Liver (tissue), 9 donors: ENCODE measurements around the gene CAPN10. TPM values are rescaled to one million over a fixed set of nuclear protein-coding genes. Genes with fewer than 3 reads are reported as not detected.

ENCODE experiments used
- DNase-seq: peaks from one replicate; pipeline ENCODE4 v3.0.0-alpha.2; 2017; ENCODE audit warnings: low spot score
- H3K27ac ChIP-seq, 2 donors: one replicate each; pipeline ENCODE4 v1.7.0; 2013; ENCODE audit warnings: inconsistent platforms in 2 of 2, low read length in 2 of 2, control low read depth in 1 of 2, low read depth in 1 of 2, mild to moderate bottlenecking in 1 of 2
- H3K27me3 ChIP-seq, 4 donors: one replicate each; pipeline versions ENCODE4 v1.6.1 to v1.7.0; 2013; ENCODE audit warnings: low read length in 3 of 4, inconsistent platforms in 1 of 4, mild to moderate bottlenecking in 1 of 4, moderate library complexity in 1 of 4; ENCODE audit not compliant: control insufficient read depth in 4 of 4, insufficient read depth in 4 of 4
- H3K36me3 ChIP-seq, 4 donors: one replicate each; pipeline versions ENCODE4 v1.6.1 to v1.7.0; 2013; ENCODE audit warnings: low read length in 3 of 4, mild to moderate bottlenecking in 3 of 4, low read depth in 1 of 4, moderate library complexity in 1 of 4; ENCODE audit not compliant: control insufficient read depth in 4 of 4, insufficient read depth in 3 of 4
- H3K4me1 ChIP-seq, 4 donors: one replicate each; pipeline versions ENCODE4 v1.6.1 to v1.7.0; 2013; ENCODE audit warnings: low read length in 3 of 4, mild to moderate bottlenecking in 3 of 4, moderate library complexity in 1 of 4; ENCODE audit not compliant: control insufficient read depth in 4 of 4, insufficient read depth in 4 of 4
- H3K4me3 ChIP-seq, 3 donors: one replicate each; pipeline versions ENCODE4 v1.6.1 to v1.7.0; 2013; ENCODE audit warnings: low read length in 3 of 3, control low read depth in 1 of 3, low read depth in 1 of 3, mild to moderate bottlenecking in 1 of 3
- H3K9ac ChIP-seq, 2 donors: one replicate each; pipeline ENCODE4 v1.7.0; 2013; ENCODE audit warnings: low read length in 2 of 2, mild to moderate bottlenecking in 2 of 2, moderate library complexity in 2 of 2, control low read depth in 1 of 2, low read depth in 1 of 2
- H3K9me3 ChIP-seq, 4 donors: one replicate each; pipeline versions ENCODE4 v1.6.1 to v1.7.0; 2013; ENCODE audit warnings: low read length in 3 of 4; ENCODE audit not compliant: control insufficient read depth in 4 of 4
- ATF3 ChIP-seq: IDR thresholded peaks from 2 replicates; pipeline ENCODE4 v1.6.1; 2016; ENCODE audit warnings: antibody characterized with exemption
- EGR1 ChIP-seq, 2 donors: IDR thresholded peaks; 2 replicates each; pipeline ENCODE4 v1.6.1; 2016 to 2018; ENCODE audit warnings: antibody characterized with exemption in 2 of 2, low read depth in 2 of 2
- GABPA ChIP-seq, 2 donors: IDR thresholded peaks in 1 of 2; conservative IDR thresholded peaks in 1 of 2; 2 replicates each; pipeline ENCODE4 v1.6.1; 2016; ENCODE audit warnings: antibody characterized with exemption in 2 of 2, mild to moderate bottlenecking in 1 of 2, moderate library complexity in 1 of 2
- HNF4A ChIP-seq, 2 donors: conservative IDR thresholded peaks; 2 replicates each; pipeline ENCODE4 v1.6.1; 2016; ENCODE audit warnings: antibody characterized with exemption in 2 of 2, mild to moderate bottlenecking in 2 of 2
- JUND ChIP-seq, 2 donors: IDR thresholded peaks; 2 replicates each; pipeline ENCODE4 v1.6.1; 2016; ENCODE audit warnings: antibody characterized with exemption in 2 of 2
- MAX ChIP-seq: IDR thresholded peaks from 2 replicates; pipeline ENCODE4 v1.6.1; 2016; ENCODE audit warnings: antibody characterized with exemption
- RAD21 ChIP-seq, 2 donors: IDR thresholded peaks; 2 replicates each; pipeline ENCODE4 v1.6.1; 2016; ENCODE audit warnings: antibody characterized with exemption in 2 of 2, mild to moderate bottlenecking in 2 of 2
- RXRA ChIP-seq, 2 donors: IDR thresholded peaks; 2 replicates each; pipeline ENCODE4 v1.6.1; 2017 to 2018; ENCODE audit warnings: antibody characterized with exemption in 2 of 2, mild to moderate bottlenecking in 1 of 2
- SP1 ChIP-seq: IDR thresholded peaks from 2 replicates; pipeline ENCODE4 v1.6.1; 2018; ENCODE audit warnings: antibody characterized with exemption, mild to moderate bottlenecking
- YY1 ChIP-seq: IDR thresholded peaks from 2 replicates; pipeline ENCODE4 v1.6.1; 2016; ENCODE audit warnings: antibody characterized with exemption, mild to moderate bottlenecking
- ZBTB33 ChIP-seq: IDR thresholded peaks from 2 replicates; pipeline ENCODE4 v1.6.1; 2016; ENCODE audit warnings: antibody characterized with exemption
- WGBS: extraction: QIAGEN DNeasy Blood & Tissue Kit; methylation state at CpG from one replicate; pipeline ENCODE4 v1.1.7; 2013; 5-methylcytosine and 5-hydroxymethylcytosine counted together
- polyA plus RNA-seq, 2 donors: library from polyadenylated mRNA; stranded (reverse) in 1 of 2; unstranded in 1 of 2; fragments of 200-250 nt in 1 of 2; fragments of >200 nt in 1 of 2; fragmentation: Nextera tagmentation in 1 of 2; extraction: Ambion mirVana in 1 of 2; gene quantifications; one replicate each; pipeline versions ENCODE4 v1.2.1 to v1.2.3, GENCODE V29; 2013 to 2015
- total RNA-seq, 2 donors: library from RNA; depleted of rRNA; stranded (reverse); fragments of >200 nt; gene quantifications; one replicate each; pipeline ENCODE4 v1.2.3, GENCODE V29; 2014
- TF ChIP-seq, protein P1 (sequence below): fragments of 150-350 bp; IDR thresholded peaks from 2 replicates; pipeline ENCODE4 v1.5.1; 2017; ENCODE audit warnings: improper control_type of control experiment, low read depth, low read length; ENCODE audit not compliant: missing input control
- TF ChIP-seq, protein P2 (sequence below): IDR thresholded peaks from 2 replicates; pipeline ENCODE4 v1.6.1; 2016; ENCODE audit warnings: antibody characterized with exemption, mild to moderate bottlenecking
- donor health status: healthy.
- donor health status: healthy.
- donor health status: healthy.
- donor health status: healthy.
- donor health status: healthy.

The CAPN10 gene
- total and polyA plus RNA-seq, 4 donors = 4.8 to 11.3 (median 6.5) TPM

DNA sequence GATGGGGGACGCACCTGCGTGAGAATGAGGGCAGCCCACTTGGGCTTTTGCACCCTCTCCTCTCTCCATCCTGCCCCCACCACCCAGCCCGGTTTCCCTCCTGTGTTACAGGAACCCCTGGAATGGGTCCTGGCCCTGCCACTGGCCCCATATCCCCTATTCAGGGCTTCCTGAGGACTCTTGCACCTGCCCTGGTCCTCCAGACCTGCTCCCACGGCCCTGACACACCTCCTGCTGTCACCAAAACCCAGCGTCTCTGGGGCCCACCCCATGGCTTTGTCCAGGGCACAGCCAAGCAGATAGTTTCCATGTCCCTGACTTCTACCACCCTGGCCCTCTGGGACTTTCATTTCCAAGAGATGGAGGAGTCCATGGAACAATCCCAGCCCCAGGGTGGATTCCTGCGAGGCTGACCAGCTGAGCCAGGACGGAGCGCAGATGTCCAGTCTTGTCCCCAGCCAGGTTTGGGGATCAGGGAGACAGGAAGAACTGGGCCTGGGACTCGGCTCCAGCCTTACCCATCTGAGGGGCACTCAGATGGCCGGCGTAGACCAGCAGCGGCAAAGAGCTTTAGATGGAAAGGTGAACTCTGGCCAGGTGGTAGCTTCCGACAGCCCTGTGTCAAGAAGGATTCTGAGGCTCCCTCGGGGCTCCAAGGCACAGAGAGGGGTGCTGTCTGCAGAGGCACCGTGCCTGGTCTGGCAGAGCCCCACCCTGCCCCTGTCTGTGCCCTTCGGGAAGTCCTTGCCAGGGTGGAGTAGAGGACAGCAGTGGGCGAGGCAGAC lies 50.8 kb downstream of the CAPN10 start:
- 82% methylated on average over 17 of the region's 17 CpGs for WGBS
- Histone ChIP-seq H3K36me3 (no peaks in the 10 kb centered on the region), H3K4me3 (no peak overlapping the region), H3K9me3 (peaks cover 0 to 4% (median 1%) of the 10 kb centered on the region in 4 donors), H3K9ac (no peak overlapping the region), H3K27ac (no peak overlapping the region), H3K27me3 (no peaks in the 10 kb centered on the region), H3K4me1 (no peaks in the 10 kb centered on the region)
- DNase-seq = no peak
- TF ChIP-seq YY1 (no peak), JUND (IDR thresholded peaks at IDR 0.05) (no peak), HNF4A (conservative IDR thresholded peaks at IDR 0.05) (no peak), GABPA (IDR thresholded peaks at IDR 0.05 in 1 of 2, conservative IDR thresholded peaks at IDR 0.05 in 1 of 2) (no peak), SP1 (no peak), ATF3 (no peak)

GRCh38 chr2:240637901-240638345 lies 51.4 kb downstream of the CAPN10 start:
- no peak for DNase-seq
- Histone ChIP-seq H3K27me3 (no peaks in the 10 kb centered on the region), H3K4me3 (no peak overlapping the region), H3K36me3 (no peaks in the 10 kb centered on the region), H3K27ac (no peak overlapping the region), H3K4me1 (no peaks in the 10 kb centered on the region), H3K9me3 (peaks cover 0 to 4% (median 1%) of the 10 kb centered on the region in 4 donors), H3K9ac (no peak overlapping the region)
- WGBS = 74% methylated on average over 8 of the region's 8 CpGs
- no peak for TF ChIP-seq ZBTB33
- no peak for TF ChIP-seq RAD21 (IDR thresholded peaks at IDR 0.05)
- no peak for TF ChIP-seq GABPA (IDR thresholded peaks at IDR 0.05 in 1 of 2, conservative IDR thresholded peaks at IDR 0.05 in 1 of 2)
- TF ChIP-seq, protein P1, sequence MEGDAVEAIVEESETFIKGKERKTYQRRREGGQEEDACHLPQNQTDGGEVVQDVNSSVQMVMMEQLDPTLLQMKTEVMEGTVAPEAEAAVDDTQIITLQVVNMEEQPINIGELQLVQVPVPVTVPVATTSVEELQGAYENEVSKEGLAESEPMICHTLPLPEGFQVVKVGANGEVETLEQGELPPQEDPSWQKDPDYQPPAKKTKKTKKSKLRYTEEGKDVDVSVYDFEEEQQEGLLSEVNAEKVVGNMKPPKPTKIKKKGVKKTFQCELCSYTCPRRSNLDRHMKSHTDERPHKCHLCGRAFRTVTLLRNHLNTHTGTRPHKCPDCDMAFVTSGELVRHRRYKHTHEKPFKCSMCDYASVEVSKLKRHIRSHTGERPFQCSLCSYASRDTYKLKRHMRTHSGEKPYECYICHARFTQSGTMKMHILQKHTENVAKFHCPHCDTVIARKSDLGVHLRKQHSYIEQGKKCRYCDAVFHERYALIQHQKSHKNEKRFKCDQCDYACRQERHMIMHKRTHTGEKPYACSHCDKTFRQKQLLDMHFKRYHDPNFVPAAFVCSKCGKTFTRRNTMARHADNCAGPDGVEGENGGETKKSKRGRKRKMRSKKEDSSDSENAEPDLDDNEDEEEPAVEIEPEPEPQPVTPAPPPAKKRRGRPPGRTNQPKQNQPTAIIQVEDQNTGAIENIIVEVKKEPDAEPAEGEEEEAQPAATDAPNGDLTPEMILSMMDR = no peak
- TF ChIP-seq EGR1 (IDR thresholded peaks at IDR 0.05; ENCODE audit: low read depth in 2 of 2) = no peak
- no peak for TF ChIP-seq SP1
- TF ChIP-seq MAX = no peak
- TF ChIP-seq, protein P2, sequence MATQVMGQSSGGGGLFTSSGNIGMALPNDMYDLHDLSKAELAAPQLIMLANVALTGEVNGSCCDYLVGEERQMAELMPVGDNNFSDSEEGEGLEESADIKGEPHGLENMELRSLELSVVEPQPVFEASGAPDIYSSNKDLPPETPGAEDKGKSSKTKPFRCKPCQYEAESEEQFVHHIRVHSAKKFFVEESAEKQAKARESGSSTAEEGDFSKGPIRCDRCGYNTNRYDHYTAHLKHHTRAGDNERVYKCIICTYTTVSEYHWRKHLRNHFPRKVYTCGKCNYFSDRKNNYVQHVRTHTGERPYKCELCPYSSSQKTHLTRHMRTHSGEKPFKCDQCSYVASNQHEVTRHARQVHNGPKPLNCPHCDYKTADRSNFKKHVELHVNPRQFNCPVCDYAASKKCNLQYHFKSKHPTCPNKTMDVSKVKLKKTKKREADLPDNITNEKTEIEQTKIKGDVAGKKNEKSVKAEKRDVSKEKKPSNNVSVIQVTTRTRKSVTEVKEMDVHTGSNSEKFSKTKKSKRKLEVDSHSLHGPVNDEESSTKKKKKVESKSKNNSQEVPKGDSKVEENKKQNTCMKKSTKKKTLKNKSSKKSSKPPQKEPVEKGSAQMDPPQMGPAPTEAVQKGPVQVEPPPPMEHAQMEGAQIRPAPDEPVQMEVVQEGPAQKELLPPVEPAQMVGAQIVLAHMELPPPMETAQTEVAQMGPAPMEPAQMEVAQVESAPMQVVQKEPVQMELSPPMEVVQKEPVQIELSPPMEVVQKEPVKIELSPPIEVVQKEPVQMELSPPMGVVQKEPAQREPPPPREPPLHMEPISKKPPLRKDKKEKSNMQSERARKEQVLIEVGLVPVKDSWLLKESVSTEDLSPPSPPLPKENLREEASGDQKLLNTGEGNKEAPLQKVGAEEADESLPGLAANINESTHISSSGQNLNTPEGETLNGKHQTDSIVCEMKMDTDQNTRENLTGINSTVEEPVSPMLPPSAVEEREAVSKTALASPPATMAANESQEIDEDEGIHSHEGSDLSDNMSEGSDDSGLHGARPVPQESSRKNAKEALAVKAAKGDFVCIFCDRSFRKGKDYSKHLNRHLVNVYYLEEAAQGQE = no peak
- no peak for TF ChIP-seq RXRA (IDR thresholded peaks at IDR 0.05)
- TF ChIP-seq HNF4A (conservative IDR thresholded peaks at IDR 0.05) = no peak
